ENCODE results near the gene KCNG2.

The KCNG2 gene

DNA sequence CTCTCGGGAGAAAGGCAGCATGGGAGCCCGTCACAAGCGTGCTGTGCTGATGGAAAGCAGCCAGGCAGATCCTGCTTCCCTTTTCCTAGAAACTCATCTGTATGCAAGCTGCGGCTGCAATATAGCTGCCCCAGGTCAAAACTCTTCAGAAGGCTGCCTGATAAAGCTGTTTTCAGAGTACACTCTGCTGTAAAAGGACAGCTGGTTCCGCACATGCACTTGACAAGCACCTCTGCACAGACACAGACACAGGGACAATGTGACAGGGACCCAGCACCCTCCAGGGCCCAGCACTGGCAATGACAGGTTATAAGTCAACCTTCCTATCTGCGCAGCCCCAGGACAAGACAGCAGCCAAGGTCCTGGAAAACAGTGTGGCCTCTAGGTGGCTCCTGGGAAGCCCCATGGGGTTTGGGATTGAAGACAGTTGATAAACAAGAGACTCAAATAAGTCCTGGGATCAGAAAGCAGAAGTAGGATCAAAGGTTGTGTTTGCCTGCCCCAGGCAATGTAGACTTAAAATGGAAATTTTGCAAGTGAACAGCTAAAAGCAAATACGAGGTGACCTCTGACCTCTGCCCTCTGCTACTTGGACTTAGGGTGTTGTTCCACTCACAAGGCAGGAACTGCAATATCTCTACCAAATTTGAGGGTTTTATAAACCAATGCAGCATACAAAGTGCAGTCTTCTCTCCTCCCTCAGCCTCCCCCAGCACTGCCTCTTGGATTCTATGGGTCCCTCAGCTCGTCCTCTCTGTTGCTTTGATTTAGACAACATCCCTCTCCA lies 136.8 kb downstream of the KCNG2 start:
- no peak for DNase-seq (ENCODE audit: extremely low read depth in 1 of 2, low read depth in 1 of 2)

DNA sequence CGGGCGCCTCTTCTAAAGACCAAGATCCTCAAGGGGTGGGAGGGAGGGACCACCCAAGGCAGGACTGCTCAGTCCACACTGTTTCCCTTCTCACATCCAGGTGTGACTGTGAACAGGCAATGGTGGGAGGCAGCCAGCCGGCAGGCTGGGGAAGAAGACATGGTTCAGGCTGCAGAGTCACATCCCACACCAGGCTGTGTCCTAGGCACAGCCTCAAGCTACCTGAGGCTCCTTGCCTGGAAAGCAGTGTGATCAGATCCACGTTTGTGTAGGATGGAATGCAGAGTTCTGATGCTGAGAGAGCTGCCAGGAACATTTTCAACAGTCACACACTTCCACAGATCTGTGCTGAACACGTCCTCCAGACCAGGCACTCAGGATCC lies 137.4 kb downstream of the KCNG2 start:
- no peak for DNase-seq (ENCODE audit: extremely low read depth in 1 of 2, low read depth in 1 of 2)

DNA sequence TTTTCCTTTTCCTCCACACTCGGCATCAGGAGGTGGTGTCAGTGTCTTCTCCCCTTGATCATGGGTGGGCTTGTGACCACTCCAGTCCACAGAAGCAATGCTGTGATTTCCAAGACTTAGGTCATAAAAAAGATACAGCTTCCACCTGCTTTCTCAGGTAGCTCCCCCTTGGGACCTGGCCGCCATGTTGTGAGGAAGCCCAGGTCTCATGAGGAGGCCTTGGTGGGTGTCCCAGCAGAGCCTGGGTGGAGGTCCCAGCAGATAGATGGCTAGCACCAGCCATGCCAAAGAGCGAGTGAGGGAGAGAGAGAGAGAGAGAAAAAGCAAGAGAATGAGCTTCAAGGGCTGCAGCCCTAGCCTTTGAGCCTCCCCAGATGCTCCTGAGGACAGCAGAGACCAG lies 137.8 kb downstream of the KCNG2 start:
- DNase-seq (ENCODE audit: extremely low read depth in 1 of 2, low read depth in 1 of 2): no peak

DNA sequence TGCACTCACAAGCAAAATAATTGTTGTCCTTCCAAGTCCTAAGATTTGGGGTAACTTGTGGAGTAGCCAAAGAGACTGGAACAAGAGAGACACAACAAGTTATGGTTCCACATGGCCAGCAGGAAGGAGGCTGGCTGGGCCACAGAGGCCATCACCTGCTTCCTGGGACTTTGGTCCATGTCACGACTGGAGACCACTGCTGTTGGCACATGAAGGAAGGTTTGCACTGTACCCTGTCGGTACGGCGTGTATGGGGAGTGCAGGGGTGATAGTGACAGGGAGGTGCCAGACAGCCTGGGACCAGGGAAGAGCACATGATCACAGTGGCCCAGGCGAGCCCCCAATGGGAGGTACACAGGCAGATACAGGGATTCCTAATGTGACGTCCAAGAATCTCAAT lies 138.2 kb downstream of the KCNG2 start:
- no peak for DNase-seq (ENCODE audit: extremely low read depth in 1 of 2, low read depth in 1 of 2)

DNA sequence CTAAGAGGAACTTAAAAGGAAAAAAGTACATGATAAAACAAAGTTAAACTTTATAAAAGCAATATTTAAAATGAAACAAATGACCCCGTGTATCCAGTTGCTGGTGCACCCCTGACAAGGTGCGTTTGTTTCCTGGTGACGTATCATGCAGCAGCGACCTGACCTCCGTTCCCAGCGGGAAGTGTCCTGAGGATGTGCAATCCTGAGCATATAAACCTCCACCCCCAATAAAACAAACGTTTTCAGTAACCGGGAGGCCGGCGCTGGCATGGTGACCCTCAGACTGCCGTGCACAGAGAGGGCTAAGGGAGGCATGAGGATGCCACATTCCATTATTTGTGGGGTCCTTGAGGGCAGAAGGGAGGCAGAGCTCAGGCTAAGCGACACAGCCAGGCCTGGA lies 138.9 kb downstream of the KCNG2 start:
- no peak for DNase-seq (ENCODE audit: extremely low read depth in 1 of 2, low read depth in 1 of 2)

DNA sequence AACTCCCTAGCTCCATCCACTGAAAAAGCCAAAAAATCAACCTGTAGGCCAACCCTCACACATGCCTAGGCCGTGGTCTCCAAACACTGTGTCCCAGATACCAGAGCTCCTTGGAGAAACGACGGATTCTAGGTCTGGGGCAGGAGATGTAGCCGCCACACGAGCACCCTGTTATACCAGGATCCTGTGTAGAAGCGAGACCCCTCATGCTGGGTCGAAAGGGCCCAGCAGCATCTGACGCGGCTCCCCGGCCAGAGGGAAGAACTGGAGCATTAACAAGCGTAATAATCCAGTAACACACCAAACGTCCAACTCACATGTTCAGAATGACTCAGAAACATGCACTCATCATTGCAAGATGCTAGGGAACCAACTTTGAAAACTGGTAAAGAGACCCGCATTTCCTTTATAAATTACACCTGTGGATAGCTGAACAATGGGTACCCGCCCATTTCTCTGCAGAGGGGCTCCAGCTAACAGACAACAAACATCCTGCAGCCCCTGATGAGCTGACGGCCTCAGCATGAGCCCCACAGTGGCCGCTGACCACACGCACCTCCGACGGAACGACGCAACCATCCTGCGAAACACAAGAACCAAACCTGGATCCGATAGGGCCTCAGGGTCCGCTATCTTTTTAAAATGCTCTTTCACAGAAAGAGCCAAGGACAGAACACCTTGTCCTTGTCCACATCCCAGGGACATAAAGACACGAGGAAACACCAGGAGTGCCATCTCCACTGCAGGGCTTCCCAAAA lies 139.5 kb downstream of the KCNG2 start:
- no peak for DNase-seq (ENCODE audit: extremely low read depth in 1 of 2, low read depth in 1 of 2)

DNA sequence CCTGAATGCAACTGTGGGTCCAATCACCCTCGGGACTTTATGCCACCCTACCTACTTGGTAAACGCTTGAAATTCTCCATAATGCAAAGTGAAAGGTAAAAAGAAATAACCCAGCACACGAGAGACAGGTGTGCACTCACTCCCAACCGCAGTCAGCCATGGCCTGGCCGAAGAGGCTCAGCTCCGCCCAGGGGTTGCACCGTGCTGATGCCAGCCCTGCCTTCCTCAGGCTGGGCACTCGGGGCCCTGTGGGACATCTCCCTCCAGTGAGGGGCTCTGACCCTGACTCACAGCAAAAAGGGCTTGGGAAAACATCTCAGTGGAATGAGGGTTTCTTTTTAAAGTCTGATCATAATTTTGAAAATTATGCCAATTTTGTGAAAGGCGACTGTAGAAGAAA lies 140.5 kb downstream of the KCNG2 start:
- DNase-seq (ENCODE audit: extremely low read depth in 1 of 2, low read depth in 1 of 2): no peak

DNA sequence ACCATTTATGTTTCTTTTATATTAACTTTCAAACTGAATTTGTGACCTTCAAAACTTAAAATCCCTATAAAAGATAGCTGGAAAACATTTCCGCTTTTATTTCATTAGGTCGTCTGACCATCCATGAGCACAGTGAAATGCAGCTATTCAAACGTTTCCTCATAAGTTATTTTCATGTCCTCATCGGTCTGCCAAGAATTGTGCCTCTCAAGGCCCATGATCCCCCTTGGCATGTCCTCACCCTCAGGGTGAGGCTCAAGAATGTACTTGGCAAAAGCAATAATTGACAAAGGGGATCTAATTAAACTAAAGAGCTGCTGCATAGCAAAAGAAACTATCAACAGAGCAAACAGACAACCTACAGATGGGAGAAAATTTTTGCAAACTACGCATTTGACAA lies 141.4 kb downstream of the KCNG2 start:
- no peak for DNase-seq (ENCODE audit: extremely low read depth in 1 of 2, low read depth in 1 of 2)

DNA sequence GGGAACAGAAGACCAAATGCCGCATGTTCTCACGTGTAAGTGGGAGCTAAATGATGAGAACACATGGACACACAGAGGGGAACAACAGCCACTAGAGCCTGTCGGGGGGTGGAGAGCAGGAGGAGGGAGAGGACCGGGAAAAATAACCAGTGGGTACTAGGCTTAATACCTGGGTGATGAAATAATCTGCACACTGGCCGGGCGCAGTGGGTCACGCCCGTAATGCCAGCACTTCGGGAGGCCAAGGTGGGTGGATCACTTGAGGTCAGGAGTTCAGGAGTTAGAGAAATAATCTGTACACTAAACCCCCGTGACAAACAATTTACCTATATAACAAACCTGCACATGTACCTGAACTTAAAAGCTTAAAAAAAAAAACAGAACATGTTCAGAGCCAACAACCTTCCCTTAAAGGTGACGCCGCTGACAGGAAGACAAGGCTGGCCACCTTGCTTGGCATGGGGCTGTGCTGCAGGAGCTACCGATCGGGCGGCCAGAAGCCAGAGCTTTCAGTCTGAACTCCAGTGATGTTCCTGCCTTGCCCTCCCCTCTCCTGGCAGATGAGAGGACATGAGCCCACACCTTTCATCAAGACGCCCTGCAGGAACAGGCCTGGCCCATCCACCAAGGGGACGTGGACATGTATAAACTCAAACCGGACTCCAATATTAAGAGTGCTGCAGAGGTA lies 142.5 kb downstream of the KCNG2 start:
- no peak for DNase-seq (ENCODE audit: extremely low read depth in 1 of 2, low read depth in 1 of 2)

DNA sequence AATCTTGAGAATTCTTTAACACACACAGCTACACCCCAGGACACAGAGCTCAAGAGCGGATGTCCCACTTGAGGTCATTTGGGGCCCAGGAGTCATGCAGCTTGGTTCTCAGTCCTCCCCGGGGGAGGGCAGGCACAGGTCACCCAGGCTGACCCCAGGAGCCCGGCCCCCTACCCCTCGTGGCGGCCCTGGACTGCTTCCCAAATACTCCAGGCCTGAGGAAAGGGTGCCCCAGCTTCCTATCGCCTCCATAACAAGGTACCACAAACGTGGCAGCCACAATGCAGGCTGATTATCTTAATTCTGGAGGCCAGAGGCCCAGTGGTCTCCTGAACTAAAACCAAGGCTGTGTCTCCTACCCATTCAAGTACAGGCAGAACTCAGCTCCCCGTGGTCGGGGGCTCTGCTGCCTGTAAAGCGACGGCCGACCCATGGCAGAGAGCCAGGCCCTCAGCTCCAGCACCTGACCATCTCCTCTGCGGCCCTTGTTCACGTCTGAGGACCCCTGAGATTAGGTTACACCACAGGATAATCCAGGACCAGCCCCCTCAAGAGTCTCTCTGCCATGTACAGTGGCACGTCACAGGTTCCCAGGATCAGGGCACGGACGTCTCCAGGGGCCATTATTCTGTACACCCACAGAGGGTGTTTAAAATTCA lies 143.2 kb downstream of the KCNG2 start:
- no peak for DNase-seq (ENCODE audit: extremely low read depth in 1 of 2, low read depth in 1 of 2)

DNA sequence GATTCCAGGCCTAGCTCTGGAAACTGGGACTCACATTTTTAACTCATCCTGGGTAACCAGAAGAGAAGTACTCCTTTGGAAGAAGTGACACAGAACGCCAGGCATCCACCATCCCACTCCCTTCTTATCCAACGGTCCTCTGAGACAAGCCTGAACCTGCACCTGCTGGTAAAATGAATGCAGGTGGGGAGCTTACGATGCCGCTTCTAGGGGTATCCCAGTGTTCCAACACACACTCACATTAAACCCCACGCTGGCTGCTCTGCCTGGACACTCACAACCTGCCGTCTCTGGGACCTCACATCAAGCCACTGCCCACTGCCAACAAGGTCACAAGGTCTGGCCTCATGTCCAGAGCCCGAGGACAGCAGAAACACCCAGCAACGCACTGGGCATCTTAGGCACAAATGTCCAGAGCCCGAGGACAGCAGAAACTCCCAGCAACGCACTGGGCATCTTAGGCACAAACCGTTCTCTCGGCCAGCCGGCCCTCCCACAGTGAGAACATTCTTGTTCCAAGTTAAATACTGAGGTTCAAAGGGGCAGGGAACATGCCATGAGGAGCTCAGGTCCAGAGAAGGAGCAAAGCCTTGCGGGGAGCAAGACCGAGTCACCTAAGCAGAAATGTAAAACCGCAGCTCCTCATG lies 143.9 kb downstream of the KCNG2 start:
- no peak for DNase-seq (ENCODE audit: extremely low read depth in 1 of 2, low read depth in 1 of 2)

DNA sequence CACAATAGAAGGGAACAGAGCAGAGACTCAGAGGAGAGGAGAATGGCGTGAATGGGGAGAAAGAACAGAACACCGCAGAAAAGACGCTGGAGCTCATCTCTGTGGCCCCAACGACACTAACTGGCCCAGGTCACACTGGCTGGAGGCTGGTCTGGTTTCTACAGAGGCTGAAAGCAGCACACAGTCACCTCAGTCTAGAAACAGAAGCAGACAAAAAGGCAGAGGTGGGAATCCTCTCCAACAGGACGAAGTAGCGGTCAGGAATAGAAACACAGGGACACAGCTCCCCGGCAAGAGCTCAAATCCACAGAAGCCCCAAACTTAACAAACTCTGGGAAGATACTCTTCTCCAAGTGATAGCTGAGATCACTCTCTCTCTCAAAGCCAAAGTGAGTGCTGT lies 144.5 kb downstream of the KCNG2 start:
- no peak for DNase-seq (ENCODE audit: extremely low read depth in 1 of 2, low read depth in 1 of 2)

DNA sequence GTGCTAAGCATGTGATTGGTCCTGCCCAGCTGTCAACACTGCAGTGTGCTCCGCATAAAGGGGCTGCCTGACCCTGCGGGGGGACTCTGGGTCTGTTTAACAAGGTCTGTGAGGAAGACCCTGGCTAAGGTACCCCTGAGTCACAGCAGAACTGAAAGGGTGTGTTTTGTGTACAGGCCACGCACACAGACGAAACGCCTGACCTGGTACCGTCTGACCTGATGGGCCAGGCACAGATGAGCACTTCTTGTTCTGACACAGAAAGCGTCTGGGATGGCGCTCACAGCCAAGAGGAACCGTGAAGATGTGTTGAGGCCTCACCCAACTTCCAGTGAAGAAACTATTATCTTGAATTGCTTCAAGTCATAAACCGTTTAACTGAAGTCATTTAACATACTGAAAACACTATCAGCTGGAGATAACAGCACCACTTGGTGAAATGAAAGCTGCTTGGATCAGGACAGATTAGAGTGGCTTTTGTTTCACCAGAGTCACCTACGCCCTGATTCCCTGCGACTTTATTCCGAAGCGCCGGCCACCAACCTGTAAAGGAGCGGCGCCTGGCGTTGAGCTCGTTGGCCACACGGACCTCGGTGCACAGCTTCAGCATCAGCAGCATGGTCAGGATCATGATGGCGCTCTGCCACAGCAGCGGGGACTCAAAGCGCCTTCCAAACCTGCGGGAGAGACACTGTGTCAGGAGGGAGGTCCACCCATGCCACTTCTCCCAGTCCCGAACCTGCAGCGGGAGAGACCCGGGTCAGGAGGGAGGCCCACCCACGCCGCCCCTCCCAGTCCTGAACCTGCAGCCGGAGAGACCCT lies 145.3 kb downstream of the KCNG2 start:
- no peak for DNase-seq (ENCODE audit: extremely low read depth in 1 of 2, low read depth in 1 of 2)

DNA sequence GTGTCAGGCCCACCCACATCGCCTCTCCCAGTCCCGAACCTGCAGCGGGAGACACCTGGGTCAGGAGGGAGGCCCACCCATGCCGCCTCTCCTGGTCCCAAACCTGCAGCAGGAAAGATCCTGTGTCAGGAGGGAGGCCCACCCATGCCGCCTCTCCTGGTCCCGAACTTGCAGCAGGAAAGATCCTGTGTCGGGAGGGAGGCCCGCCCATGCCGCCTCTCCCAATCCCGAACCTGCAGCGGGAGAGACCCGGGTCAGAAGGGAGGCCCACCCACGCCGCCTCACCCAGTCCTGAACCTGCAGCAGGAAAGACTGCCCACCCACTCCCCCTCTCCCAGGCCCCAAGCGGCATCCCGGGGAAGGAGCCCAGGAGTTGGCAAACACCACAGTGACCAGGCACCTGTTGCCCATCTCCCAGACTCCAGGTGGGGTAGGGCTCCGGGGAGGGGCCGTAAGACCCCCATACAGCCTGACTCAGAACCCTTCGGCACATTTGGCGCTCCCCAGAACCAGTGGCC lies 145.9 kb downstream of the KCNG2 start:
- DNase-seq (ENCODE audit: extremely low read depth in 1 of 2, low read depth in 1 of 2): no peak

DNA sequence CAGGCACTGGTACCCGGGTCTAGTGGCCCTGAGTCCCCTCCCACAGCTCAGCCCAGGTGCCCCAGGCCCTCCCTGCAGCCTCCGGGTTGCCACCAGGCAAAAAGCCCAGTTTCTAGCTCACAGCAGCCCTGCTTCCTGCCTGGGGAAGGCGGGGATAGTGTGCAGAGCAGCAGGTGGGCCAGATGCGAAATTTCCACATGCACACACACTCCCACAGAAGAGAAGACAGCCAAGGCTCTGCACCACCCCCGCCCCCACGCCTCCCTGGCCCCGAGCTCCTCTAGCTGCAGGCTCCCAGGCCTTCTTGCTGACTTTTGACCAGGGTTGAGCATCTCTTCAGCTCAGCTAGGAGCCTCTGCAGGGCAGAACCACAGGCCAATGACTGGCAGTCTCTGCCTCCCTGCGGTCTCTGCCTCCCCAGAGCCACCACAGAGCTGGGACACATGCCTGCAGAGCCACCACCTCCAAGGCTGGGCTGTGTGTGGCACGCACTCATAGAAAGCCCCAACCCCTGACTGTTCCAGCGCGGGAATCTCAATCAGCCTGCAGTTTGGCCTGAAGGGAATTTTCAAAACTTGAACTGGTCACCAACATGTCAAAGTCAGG lies 146.5 kb downstream of the KCNG2 start:
- no peak for DNase-seq (ENCODE audit: extremely low read depth in 1 of 2, low read depth in 1 of 2)

DNA sequence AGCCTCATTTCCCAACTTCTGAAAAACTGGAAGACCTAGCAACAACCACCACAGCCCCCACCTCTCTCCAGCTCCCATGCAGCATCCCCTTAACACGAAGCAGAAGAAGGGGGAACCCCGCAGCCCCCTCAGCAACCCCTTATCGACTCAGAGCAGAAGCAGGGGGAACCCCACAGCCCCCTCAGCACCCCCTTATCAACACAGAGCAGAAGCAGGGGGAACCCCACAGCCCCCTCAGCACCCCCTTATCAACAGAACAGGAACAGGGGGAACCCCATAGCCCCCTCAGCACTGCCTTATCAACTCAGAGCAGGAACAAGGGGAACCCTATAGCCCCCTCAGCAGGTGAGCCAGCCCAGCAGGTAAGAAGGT lies 147.0 kb downstream of the KCNG2 start:
- no peak for DNase-seq (ENCODE audit: extremely low read depth in 1 of 2, low read depth in 1 of 2)

DNA sequence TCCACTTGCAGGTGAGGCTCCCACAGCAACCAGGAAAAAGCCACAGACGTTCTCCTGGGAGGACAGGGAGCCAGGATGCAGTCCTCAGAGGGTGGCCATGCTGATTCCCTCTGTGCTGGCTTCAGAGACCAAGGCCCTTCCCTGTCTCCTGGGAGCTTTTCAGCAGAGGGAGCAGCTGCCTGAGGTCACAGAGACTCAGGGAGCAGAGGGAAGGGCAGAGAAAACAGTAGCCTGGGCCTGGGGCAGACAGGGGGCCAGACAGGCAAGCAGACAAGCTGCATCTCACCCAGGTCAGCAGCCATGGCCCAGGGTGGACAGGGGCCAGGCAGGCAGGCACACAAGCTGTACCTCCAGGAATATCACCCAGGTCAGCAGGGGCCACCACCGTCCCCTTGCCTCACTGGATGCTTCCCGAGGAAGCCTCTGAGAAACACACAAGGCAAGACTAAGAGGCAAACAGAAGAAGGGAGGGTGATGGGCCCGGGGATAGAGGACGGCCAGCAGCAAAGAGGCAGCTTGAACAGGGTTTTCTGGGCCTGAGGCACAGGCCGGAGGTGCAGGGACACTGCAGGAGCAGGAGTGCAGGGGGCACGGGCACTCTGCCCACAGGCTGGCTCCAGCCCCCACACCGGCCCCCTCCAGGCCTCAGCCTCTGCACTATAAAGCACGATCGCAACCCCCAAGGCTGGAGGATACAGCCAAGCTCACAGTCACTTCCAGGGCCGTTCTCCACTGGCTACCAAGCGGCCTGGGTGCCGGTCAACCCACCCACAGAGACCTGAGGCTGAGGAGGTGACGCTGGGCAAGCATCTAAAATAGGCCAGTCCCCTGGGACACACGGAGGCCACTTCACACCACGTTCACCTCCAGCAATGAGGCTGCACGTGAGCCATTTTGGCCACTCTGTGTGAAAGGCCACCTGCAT lies 147.6 kb downstream of the KCNG2 start:
- no peak for DNase-seq (ENCODE audit: extremely low read depth in 1 of 2, low read depth in 1 of 2)

DNA sequence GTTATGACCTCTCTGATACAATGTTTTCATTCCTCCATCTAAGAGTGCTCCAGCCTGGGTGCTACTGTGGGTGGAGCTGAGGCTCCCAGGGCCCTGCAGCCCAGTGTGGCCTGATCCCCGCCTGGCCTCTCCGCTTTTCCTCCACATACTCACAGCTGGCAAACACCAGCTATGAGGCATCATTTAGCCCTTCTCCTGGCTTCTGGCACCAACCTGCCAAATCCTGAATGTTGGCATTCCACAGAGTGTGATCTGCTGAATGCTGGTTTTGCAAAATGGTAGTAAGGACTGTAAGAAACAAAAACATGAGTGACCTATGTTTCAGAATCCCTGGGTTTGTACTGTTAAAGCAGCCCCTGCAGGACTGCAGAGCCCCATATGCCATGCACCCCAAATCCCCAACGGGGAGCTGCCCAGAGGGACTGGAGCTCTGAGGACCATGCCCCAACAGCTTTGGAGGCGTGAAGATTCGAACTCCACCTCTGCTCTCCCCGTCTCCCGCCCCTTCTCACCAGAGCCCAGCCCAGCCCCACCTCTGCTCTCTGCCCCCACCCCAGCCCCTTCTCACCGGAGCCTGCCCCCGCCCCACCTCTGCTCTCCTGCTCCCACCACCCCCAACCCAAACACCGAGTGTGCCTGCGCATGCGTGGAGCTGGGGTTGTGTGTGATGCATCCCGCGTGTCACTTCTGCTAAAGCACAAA lies 149.5 kb downstream of the KCNG2 start:
- no peak for DNase-seq (ENCODE audit: extremely low read depth in 1 of 2, low read depth in 1 of 2)
